Right forelimb (tissue), 1 donor: Measurements from ENCODE around the gene PCDHGC5.

Experiments used
- DNase-seq: peaks from one replicate; pipeline ENCODE4 v3.0.0-alpha.2; 2018

PCDHGC5 gene

GRCh38 chr5:141488591-141489561 is at the start of gene PCDHGC5:
TSS of gene PCDHGC5 (plus strand) at chr5:141489081. CDS start at chr5:141489241, 160 bp downstream.
- DNase-seq, result no peak

- no peak for DNase-seq
Observed at GRCh38 chr5:141439411-141440141, 49.3 kb upstream of the PCDHGC5 start.

- DNase-seq, result no peak
Observed at GRCh38 chr5:141440341-141440740, 48.5 kb upstream of the PCDHGC5 start.

- DNase-seq, result no peak
Observed at GRCh38 chr5:141441571-141442170, 47.2 kb upstream of the PCDHGC5 start.

- DNase-seq, result no peak
Observed at GRCh38 chr5:141465351-141465750, 23.5 kb upstream of the PCDHGC5 start.

GRCh38 chr5:141475625-141476131 is 13.2 kb upstream of the PCDHGC5 start, which contains the start of gene PCDHGC3:
TSS of gene PCDHGC3 (plus strand) at chr5:141475966. CDS start at chr5:141476117, 151 bp downstream.
- DNase-seq, result peak; percentile 93

- peak; percentile 89 for DNase-seq
Observed at GRCh38 chr5:141476132-141476911, 12.6 kb upstream of the PCDHGC5 start.

- DNase-seq, result no peak
Observed at GRCh38 chr5:141477044-141477575, 11.8 kb upstream of the PCDHGC5 start.

GRCh38 chr5:141477815-141478214 is 11.1 kb upstream of the PCDHGC5 start:
- peak; percentile 45 for DNase-seq

- no peak for DNase-seq
Observed at GRCh38 chr5:141478321-141478945, 10.4 kb upstream of the PCDHGC5 start.

- DNase-seq, result no peak
Observed at GRCh38 chr5:141479776-141480175, 9.1 kb upstream of the PCDHGC5 start.

- DNase-seq, result no peak
Observed at GRCh38 chr5:141483902-141484301, 5.0 kb upstream of the PCDHGC5 start.

- no peak for DNase-seq
Observed at GRCh38 chr5:141484310-141484640, 4.6 kb upstream of the PCDHGC5 start.

- peak; percentile 67 for DNase-seq
Observed at GRCh38 chr5:141484641-141485311, 4.1 kb upstream of the PCDHGC5 start, which contains the start of gene PCDHGC4. TSS of gene PCDHGC4 (plus strand) at chr5:141485030. CDS start at chr5:141485174, 144 bp downstream.

- no peak for DNase-seq
Observed at GRCh38 chr5:141485321-141486055, 3.4 kb upstream of the PCDHGC5 start.

GRCh38 chr5:141486091-141486490 is 2.8 kb upstream of the PCDHGC5 start:
- no peak for DNase-seq

GRCh38 chr5:141487131-141487530 is 1.8 kb upstream of the PCDHGC5 start:
- DNase-seq, result no peak

GRCh38 chr5:141489841-141490240 is 960 bp downstream of the PCDHGC5 start:
- no peak for DNase-seq

GRCh38 chr5:141490271-141490670 is 1.4 kb downstream of the PCDHGC5 start:
- DNase-seq, result no peak

GRCh38 chr5:141490771-141491170 is 1.9 kb downstream of the PCDHGC5 start:
- DNase-seq, result no peak
